CD14-positive monocyte (primary cell): ENCODE results near the gene SENP2. TPM values are rescaled to one million over a fixed set of nuclear protein-coding genes. Genes with fewer than 3 reads are reported as not detected.

Experiments used
- DNase-seq, 3 donors: peaks; one replicate each; pipeline ENCODE4 v3.0.0-alpha.2; 2011 to 2022
- H2AFZ ChIP-seq: 2 replicates; pipeline ENCODE4 v1.6.0; 2012; ENCODE audit warnings: mild to moderate bottlenecking, low read depth, low read length, inconsistent platforms; ENCODE audit not compliant: insufficient read depth, poor library complexity, severe bottlenecking
- H3K27ac ChIP-seq, 2 donors: 1 replicate in 1 of 2; 2 replicates in 1 of 2; pipeline ENCODE4 v1.5.1; 2012 to 2013; ENCODE audit warnings: low read length in 2 of 2, control low read depth in 1 of 2, inconsistent platforms in 1 of 2, low read depth in 1 of 2, mild to moderate bottlenecking in 1 of 2
- H3K27me3 ChIP-seq, 2 donors: one replicate each; pipeline versions ENCODE4 v1.6.0 to v1.6.1; 2011 to 2013; ENCODE audit warnings: low read length in 2 of 2; ENCODE audit not compliant: control insufficient read depth in 2 of 2, insufficient read depth in 2 of 2
- H3K36me3 ChIP-seq, 2 donors: replicated peaks in 1 of 2; 1 replicate in 1 of 2; 2 replicates in 1 of 2; pipeline versions ENCODE4 v1.5.1 to v1.6.1; 2012 to 2013; ENCODE audit warnings: low read length in 2 of 2, control low read depth in 1 of 2, inconsistent platforms in 1 of 2, mild to moderate bottlenecking in 1 of 2; ENCODE audit not compliant: insufficient read depth in 2 of 2, control insufficient read depth in 1 of 2
- H3K4me1 ChIP-seq, 2 donors: 1 replicate in 1 of 2; 2 replicates in 1 of 2; pipeline versions ENCODE4 v1.5.1 to v1.6.1; 2012 to 2013; ENCODE audit warnings: low read length in 2 of 2, control low read depth in 1 of 2, inconsistent platforms in 1 of 2, mild to moderate bottlenecking in 1 of 2, moderate library complexity in 1 of 2; ENCODE audit not compliant: insufficient read depth in 2 of 2, control insufficient read depth in 1 of 2
- H3K4me2 ChIP-seq: replicated peaks from 2 replicates; pipeline ENCODE3; 2012; ENCODE audit warnings: low read length, moderate library complexity, mild to moderate bottlenecking; ENCODE audit not compliant: poor library complexity, severe bottlenecking; ENCODE audit errors: extremely low read depth
- H3K4me3 ChIP-seq, 3 experiments: fragments of 200-600 bp in 1 of 3; sonication (generic) in 1 of 3; replicated peaks in 1 of 3; 1 replicate in 2 of 3; 2 replicates in 1 of 3; pipeline ENCODE4 v1.5.1; 2011 to 2013; ENCODE audit warnings: low read length in 3 of 3, mild to moderate bottlenecking in 3 of 3, control low read depth in 2 of 3, low read depth in 2 of 3, inconsistent platforms in 1 of 3, moderate library complexity in 1 of 3
- H3K79me2 ChIP-seq: 2 replicates; pipeline ENCODE4 v1.6.0; 2012; ENCODE audit warnings: mild to moderate bottlenecking, control low read depth, inconsistent platforms, low read length, moderate library complexity; ENCODE audit not compliant: insufficient read depth
- H3K9ac ChIP-seq: 2 replicates; pipeline ENCODE4 v1.6.0; 2017; ENCODE audit warnings: low read length, mild to moderate bottlenecking; ENCODE audit not compliant: insufficient read depth, poor library complexity, severe bottlenecking
- H3K9me3 ChIP-seq, 2 donors: replicated peaks in 1 of 2; 1 replicate in 1 of 2; 2 replicates in 1 of 2; pipeline versions ENCODE4 v1.5.1 to v1.6.1; 2012 to 2013; ENCODE audit warnings: low read length in 2 of 2, control low read depth in 1 of 2; ENCODE audit not compliant: control insufficient read depth in 1 of 2, insufficient read depth in 1 of 2
- H4K20me1 ChIP-seq: 2 replicates; pipeline ENCODE4 v1.6.0; 2012; ENCODE audit warnings: mild to moderate bottlenecking, low read length, control low read depth, moderate library complexity; ENCODE audit not compliant: insufficient read depth
- H3K27ac Mint-ChIP-seq, 7 donors: one replicate each; pipeline ENCODE4 v1.8.0; 2020; ENCODE audit warnings: mild to moderate bottlenecking in 7 of 7, mixed read lengths in 7 of 7, moderate library complexity in 6 of 7, inconsistent platforms in 2 of 7
- H3K27me3 Mint-ChIP-seq, 3 donors: one replicate each; pipeline ENCODE4 v1.8.0; 2021 to 2022; ENCODE audit warnings: low read depth in 3 of 3, mild to moderate bottlenecking in 3 of 3, mixed read lengths in 3 of 3, moderate library complexity in 3 of 3, inconsistent platforms in 1 of 3
- H3K36me3 Mint-ChIP-seq, 2 donors: one replicate each; pipeline ENCODE4 v1.8.0; 2020; ENCODE audit warnings: mixed read lengths in 2 of 2, inconsistent platforms in 1 of 2, mild to moderate bottlenecking in 1 of 2
- H3K4me1 Mint-ChIP-seq: one replicate; pipeline ENCODE4 v1.8.0; 2020; ENCODE audit warnings: mild to moderate bottlenecking, mixed read lengths
- H3K4me3 Mint-ChIP-seq, 2 donors: one replicate each; pipeline ENCODE4 v1.8.0; 2020; ENCODE audit warnings: mild to moderate bottlenecking in 2 of 2, mixed read lengths in 2 of 2, moderate library complexity in 1 of 2
- H3K9me3 Mint-ChIP-seq, 7 donors: one replicate each; pipeline ENCODE4 v1.8.0; 2020 to 2022; ENCODE audit warnings: mixed read lengths in 7 of 7, mild to moderate bottlenecking in 6 of 7, moderate library complexity in 6 of 7, inconsistent platforms in 2 of 7
- CTCF ChIP-seq: fragments of 200-600 bp; IDR thresholded peaks from one replicate; pipeline ENCODE4 v1.8.0; 2022; ENCODE audit warnings: antibody characterized with exemption, mild to moderate bottlenecking
- WGBS: methylation state at CpG from one replicate; pipeline ENCODE4 v1.1.5; 2013; ENCODE audit warnings: missing lambda C conversion rate; ENCODE audit not compliant: insufficient coverage; 5-methylcytosine and 5-hydroxymethylcytosine counted together
- intact Hi-C, 2 donors: fragments of 100-400 bp; cut with micrococcal nuclease; formaldehyde crosslinking; loops; one replicate each; pipeline versions ENCODE4 v1.15.0 to v1.15.1; 2023
- polyA plus RNA-seq, 3 donors: library from polyadenylated mRNA; depleted of rRNA in 1 of 3; unstranded in 2 of 3; stranded (reverse) in 1 of 3; fragments of 300-500 nt in 2 of 3; fragments of >200 nt in 1 of 3; fragmentation: Illumina TruSeq in 2 of 3; gene quantifications; 1 replicate in 2 of 3; 2 replicates in 1 of 3; pipeline ENCODE4 v1.2.3, GENCODE V29; 2012 to 2021

Gene SENP2
- polyA plus RNA-seq, 3 donors = 7.1 to 21.0 (median 13.4) TPM

- no peak for DNase-seq
- no peak for TF ChIP-seq CTCF
- intact Hi-C loops = no loop called here
- peaks cover 6% of the 10 kb centered on the region for H3K4me1 Mint-ChIP-seq
- WGBS = 33% methylated on average over 2 of the region's 6 CpGs
- H3K4me1 ChIP-seq = no peaks in the 10 kb centered on the region
- H4K20me1 ChIP-seq = no peaks in the 10 kb centered on the region
- no peaks in the 10 kb centered on the region for H3K9me3 Mint-ChIP-seq
- H3K9me3 ChIP-seq = no peaks in the 10 kb centered on the region
- no peak within 1 kb of the TSS for H3K4me3 ChIP-seq
- no peaks in the 10 kb centered on the region for H3K27me3 ChIP-seq
- no peak within 1 kb of the TSS for H3K27ac ChIP-seq
- H3K36me3 ChIP-seq = no peaks in the 10 kb centered on the region
- H2AFZ ChIP-seq = no peak within 1 kb of the TSS
- peaks cover 0 to 6% (median 0%) of the 10 kb centered on the region in 3 donors for H3K27me3 Mint-ChIP-seq
- H3K36me3 Mint-ChIP-seq = no peaks in the 10 kb centered on the region
- no peak within 1 kb of the TSS for H3K9ac ChIP-seq
- no peak within 1 kb of the TSS for H3K4me3 Mint-ChIP-seq
- H3K4me2 ChIP-seq = no peak within 1 kb of the TSS
- no peaks in the 10 kb centered on the region for H3K79me2 ChIP-seq
- peak within 1 kb of the TSS in 1 of 7 donors; percentile 4 for H3K27ac Mint-ChIP-seq
Observed at GRCh38 chr3:185552358-185552877, 33.7 kb upstream of the SENP2 start, which contains the start of gene LIPH. TSS of gene LIPH (minus strand) at chr3:185552588. CDS start at chr3:185552471, 117 bp downstream.

- 93% methylated on average over 3 of the region's 4 CpGs for WGBS
- Mint-ChIP-seq H3K4me3 (no peak overlapping the region), H3K4me1 (peaks cover 15% of the 10 kb centered on the region), H3K36me3 (no peaks in the 10 kb centered on the region), H3K27me3 (peaks cover 0 to 6% (median 2%) of the 10 kb centered on the region in 3 donors), H3K27ac (no peak overlapping the region), H3K9me3 (no peaks in the 10 kb centered on the region)
- Histone ChIP-seq H3K9me3 (no peaks in the 10 kb centered on the region), H3K4me1 (peaks cover 0 to 10% of the 10 kb centered on the region in 2 donors), H3K79me2 (no peaks in the 10 kb centered on the region), H3K9ac (no peak overlapping the region), H3K4me2 (no peak overlapping the region), H2AFZ (no peak overlapping the region), H3K4me3 (no peak overlapping the region), H3K36me3 (no peaks in the 10 kb centered on the region), H3K27ac (no peak overlapping the region), H3K27me3 (no peaks in the 10 kb centered on the region), H4K20me1 (no peaks in the 10 kb centered on the region)
- no peak for TF ChIP-seq CTCF
- DNase-seq = no peak
- intact Hi-C loops = no loop called here
Observed at GRCh38 chr3:185555101-185555501, 31.0 kb upstream of the SENP2 start.
